ENCODE measurements around the gene LRBA. TPM values are rescaled to one million over a fixed set of nuclear protein-coding genes. Genes with fewer than 3 reads are reported as not detected.

The LRBA gene
- total and polyA plus RNA-seq, 12 donors = 6.2 to 31.2 (median 23.9) TPM

GRCh38 chr4:150355858-150356455, 659.1 kb downstream of the LRBA start:
- Histone ChIP-seq H3K36me3 (no peaks in the 10 kb centered on the region), H3K27ac (no peak overlapping the region), H3K4me3 (no peak overlapping the region), H3K9me3 (no peaks in the 10 kb centered on the region), H3K4me1 (no peaks in the 10 kb centered on the region), H3K27me3 (no peaks in the 10 kb centered on the region)
- WGBS, 2 donors = 93 to 96% methylated on average over 3 of the region's 3 CpGs
- ATAC-seq (no peak), DNase-seq (no peak)
- intact Hi-C loops (cut with DNase I) = no loop called here
- no peak for TF ChIP-seq CTCF (IDR thresholded peaks at IDR 0.05)

GRCh38 chr4:150355418-150355817, 659.7 kb downstream of the LRBA start:
- WGBS, 2 donors = 96 to 98% methylated on average over 1 of the region's 1 CpG
- no peaks in the 10 kb centered on the region for H3K4me1 ChIP-seq
- H3K27me3 ChIP-seq = no peaks in the 10 kb centered on the region
- H3K36me3 ChIP-seq = no peaks in the 10 kb centered on the region
- TF ChIP-seq CTCF (IDR thresholded peaks at IDR 0.05) = no peak
- ATAC-seq (no peak), DNase-seq (no peak)
- H3K9me3 ChIP-seq = no peaks in the 10 kb centered on the region
- H3K4me3 ChIP-seq = no peak overlapping the region
- H3K27ac ChIP-seq = no peak overlapping the region
- intact Hi-C loops (cut with DNase I) = no loop called here

GRCh38 chr4:150354214-150354796, 660.8 kb downstream of the LRBA start:
- TF ChIP-seq CTCF (IDR thresholded peaks at IDR 0.05) = no peak
- Histone ChIP-seq H3K27ac (no peak overlapping the region), H3K4me3 (no peak overlapping the region), H3K9me3 (no peaks in the 10 kb centered on the region), H3K4me1 (no peaks in the 10 kb centered on the region), H3K27me3 (no peaks in the 10 kb centered on the region), H3K36me3 (no peaks in the 10 kb centered on the region)
- intact Hi-C loops (cut with DNase I) = no loop called here
- ATAC-seq (no peak), DNase-seq (no peak)
- WGBS, 2 donors = 87 to 89% methylated on average over 4 of the region's 4 CpGs

- DNase-seq = no peak
- Histone ChIP-seq H3K9me3 (no peaks in the 10 kb centered on the region), H3K4me3 (no peak overlapping the region), H3K36me3 (peaks cover 0 to 5% (median 0%) of the 10 kb centered on the region in 9 donors), H3K27ac (no peak overlapping the region), H3K27me3 (no peaks in the 10 kb centered on the region), H3K4me1 (peaks cover 0 to 8% (median 5%) of the 10 kb centered on the region in 9 donors)
- no peak for TF ChIP-seq CTCF (IDR thresholded peaks at IDR 0.05)
- intact Hi-C loops (cut with DNase I) = no loop called here
- 84 to 90% methylated on average over 2 of the region's 2 CpGs for WGBS, 2 donors
- peak in 4 of 8 donors; percentile 34 to 50 (median 43) for ATAC-seq
Measured at GRCh38 chr4:150348079-150348478, 667.0 kb downstream of the LRBA start.
